GM23248 (cell line): Measurements from ENCODE around the gene PC.

Experiments
- EZH2 ChIP-seq: fragments of 200-600 bp; sonication (generic); IDR thresholded peaks from 2 replicates; pipeline ENCODE4 v1.6.1; 2018; ENCODE audit warnings: antibody characterized with exemption, mild to moderate bottlenecking; ENCODE audit not compliant: insufficient read depth, poor library complexity, severe bottlenecking
- EZH2phosphoT487 ChIP-seq: fragments of 200-600 bp; sonication (generic); IDR thresholded peaks from 2 replicates; pipeline ENCODE4 v1.6.1; 2018; ENCODE audit warnings: antibody characterized with exemption, moderate library complexity, mild to moderate bottlenecking, low read depth; ENCODE audit not compliant: insufficient read depth

DNA sequence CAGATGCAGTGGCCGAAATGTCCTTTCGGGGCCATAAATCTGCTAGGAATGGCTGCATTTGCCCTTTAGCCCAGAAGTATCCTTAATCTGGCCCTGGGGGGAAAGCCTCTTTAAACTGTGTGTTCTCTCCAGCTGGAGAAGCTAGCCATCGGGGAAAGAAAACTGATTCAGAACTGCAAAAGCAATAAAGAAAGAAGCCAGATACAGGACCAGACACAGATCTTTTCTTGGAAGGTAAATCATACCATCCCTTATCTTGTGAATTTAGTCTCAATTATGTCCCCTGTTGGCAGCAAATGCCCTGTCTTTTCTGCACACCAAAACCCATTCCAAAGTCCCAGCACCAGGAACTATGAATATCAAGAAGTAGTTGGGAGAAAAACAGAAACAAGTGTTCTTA lies 25.6 kb downstream of the PC start:
- TF ChIP-seq EZH2phosphoT487 (no peak), EZH2 (no peak)
